GM19438 (cell line): ENCODE data around the gene DOHH.

Experiments used
- ATAC-seq: cut with Tn5 transposase; IDR thresholded peaks from one replicate; pipeline ENCODE4 v1.9.1; 2021; ENCODE audit warnings: low read depth; ENCODE audit not compliant: unreplicated experiment

DOHH gene

GRCh38 chr19:3444695-3445234, 55.7 kb downstream of the DOHH start:
- no peak for ATAC-seq

GRCh38 chr19:3443840-3444694, 56.4 kb downstream of the DOHH start:
- ATAC-seq, result no peak

DNA sequence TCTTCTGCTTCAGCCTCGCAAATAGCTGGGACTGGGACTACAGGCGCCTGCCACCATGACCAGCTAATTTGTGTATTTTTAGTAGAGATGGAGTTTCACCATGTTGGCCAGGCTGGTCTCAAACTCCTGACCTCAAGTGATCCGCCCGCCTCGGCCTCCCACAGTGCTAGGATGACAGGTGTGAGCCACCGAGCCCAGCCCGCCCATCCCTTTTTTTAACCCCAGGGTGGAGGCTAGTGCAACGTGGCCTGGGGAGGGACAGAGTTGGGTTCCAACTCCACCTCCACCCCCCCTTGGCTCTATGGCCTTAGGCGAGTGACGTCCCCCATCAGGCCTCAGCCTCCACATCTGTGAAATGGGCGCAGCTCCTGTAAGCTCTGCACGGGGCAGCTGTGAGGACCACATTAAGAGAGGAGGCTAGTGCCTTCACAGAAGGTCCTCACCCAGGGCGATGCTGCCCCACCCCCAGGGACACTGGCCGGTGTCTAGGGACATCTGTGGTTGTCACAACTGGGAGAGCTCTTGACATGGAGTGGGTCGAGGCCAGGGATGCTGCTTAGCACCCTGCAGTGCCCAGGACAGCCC, 57.9 kb downstream of the DOHH start:
- no peak for ATAC-seq

DNA sequence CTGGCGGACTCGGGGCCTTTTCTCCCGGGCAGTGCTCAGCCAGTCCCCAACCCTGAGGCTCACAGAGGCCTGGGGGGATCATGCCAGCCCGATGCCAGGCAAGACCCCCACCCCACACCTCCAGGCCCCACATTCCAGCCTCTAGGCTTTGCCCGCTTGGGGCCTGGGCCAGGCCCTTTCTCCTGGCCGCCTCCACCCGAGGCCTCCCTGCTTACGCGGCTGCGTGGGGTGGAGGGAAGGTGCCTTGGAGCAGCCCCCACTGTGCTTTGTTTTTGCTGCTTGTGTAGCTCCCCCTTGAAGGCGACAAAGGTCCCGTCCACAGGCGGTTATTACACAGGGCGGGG, 58.5 kb downstream of the DOHH start:
- ATAC-seq, result no peak

- ATAC-seq, result no peak
Measured at GRCh38 chr19:3441089-3441985, 59.1 kb downstream of the DOHH start.
